ENCODE results near the gene LGALS14.
"Not testable (repeated sequence)": the region's sequence is repeated elsewhere in the genome, so short reads cannot be mapped to it uniquely, and the experiment has no call there.

The LGALS14 gene

DNA sequence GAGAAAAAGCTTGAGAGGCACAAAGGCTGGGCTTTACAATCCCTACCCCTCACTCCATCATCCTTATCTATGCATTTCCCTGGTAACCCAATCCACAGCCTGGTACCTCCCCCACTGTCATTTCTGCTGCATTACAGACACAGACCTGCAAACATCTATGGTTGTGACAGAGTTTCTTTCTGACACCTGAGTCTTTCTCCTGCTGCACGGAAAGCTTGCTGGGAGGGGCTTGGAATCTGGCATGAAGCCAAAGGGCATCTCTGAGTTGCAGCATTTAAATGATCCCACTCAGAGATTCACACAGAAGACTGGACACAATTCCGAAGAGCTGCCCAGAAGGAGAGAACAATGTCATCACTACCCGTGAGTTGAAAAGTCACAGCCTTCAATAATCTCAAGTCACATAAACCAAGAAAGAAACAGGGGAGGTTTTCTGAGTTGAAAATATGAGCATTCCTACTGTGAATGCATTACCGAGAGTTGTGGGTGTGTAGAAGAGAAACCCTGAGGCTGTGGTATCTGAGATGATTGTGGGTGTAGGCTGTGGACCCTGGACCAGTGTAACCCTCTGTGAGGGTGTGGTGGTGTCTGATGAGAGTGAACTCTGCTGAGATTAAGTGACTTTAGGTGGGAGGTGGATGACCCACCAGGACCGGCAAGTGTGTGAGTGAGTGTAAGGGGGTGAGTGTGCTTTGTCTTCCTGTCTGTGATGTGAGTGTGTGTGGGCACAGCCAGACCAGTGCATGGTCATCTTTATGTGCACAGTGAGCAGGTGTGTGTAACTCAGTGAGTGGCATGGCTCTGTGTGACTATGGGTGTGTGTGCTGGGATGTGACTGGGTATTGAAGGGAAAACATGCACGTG, at the start of gene LGALS14:
LGALS14 (plus strand) TSS at position 301 of the 864 bp plus-strand sequence; CDS start at position 349, 48 bp downstream.
- no peak for DNase-seq

DNA sequence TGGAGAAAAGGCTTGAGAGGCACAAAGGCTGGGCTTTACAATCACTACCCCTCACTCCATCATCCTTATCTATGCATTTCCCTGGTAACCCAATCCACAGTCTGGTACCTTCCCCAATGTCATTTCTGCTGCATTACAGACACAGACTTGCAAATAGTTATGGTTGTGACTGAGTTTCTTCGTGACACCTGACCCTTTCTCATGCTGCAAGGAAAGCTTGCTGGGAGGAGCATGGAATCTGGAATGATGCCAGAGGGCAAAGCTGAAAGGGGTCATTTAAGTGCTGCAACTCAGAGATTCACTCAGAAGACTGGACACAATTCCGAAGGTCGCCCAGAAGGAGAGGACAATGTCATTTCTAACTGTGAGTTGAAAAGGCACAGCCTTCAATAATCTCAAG, 48.7 kb upstream of the LGALS14 start, which contains the start of gene LGALS16:
LGALS16 (plus strand) TSS at position 301 of the 400 bp plus-strand sequence; CDS start at position 350, 49 bp downstream.
- DNase-seq: no peak

DNA sequence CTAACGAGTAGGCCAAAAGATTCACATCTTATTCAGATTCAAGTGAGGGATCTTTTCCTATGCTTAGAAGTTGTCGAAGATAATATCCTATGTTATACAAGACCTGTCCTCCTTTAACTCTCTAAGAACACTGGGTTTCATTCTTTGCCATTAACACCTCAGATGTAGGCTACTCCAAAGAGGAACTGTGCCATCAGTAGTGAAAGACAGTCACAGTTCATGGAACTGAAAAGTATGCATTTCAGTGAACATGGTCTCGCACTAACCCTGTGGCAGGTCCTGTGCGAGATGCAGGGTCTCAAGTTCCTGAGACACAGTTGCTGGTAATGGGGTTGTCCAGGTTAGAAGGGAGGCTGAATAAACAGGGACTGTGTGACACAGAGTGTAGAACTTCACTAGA, 44.5 kb upstream of the LGALS14 start:
- DNase-seq: no peak

- DNase-seq: no peak
Measured at GRCh38 chr19:39660661-39661060, 43.6 kb upstream of the LGALS14 start.

DNA sequence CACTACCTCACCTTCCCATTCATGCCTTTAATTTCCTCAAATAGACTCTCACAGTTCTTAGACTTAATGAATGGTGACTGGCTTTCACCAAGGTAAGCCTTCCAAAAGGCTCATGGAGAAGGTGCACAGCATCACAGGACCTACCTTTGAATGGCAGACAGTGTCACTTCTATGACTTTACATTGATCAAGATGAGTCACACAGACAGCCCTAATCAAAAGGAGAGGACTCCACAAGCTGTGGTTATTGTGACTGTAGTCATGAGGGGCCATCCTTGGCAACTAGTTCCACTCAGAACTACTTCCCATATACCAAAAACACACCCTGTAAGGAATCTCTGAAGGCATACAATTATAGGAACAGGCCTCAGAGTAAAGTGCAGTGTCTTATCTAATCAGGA, 42.7 kb upstream of the LGALS14 start:
- DNase-seq: no peak

DNA sequence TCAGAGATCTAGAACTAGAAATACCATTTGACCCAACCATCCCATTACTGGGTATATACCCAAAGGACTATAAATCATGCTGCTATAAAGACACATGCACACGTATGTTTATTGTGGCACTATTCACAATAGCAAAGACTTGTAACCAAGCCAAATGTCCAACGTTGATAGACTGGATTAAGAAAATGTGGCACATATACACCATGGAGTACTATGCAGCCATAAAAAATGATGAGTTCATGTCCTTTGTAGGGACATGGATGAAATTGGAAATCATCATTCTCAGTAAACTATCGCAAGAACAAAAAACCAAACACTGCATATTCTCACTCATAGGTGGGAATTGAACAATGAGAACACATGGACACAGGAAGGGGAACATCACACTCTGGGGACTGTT, 34.4 kb upstream of the LGALS14 start:
- not testable (repeated sequence) for DNase-seq

- DNase-seq: no peak
Measured at GRCh38 chr19:39670998-39671397, 33.3 kb upstream of the LGALS14 start.

GRCh38 chr19:39671739-39672363, 32.4 kb upstream of the LGALS14 start:
- no peak for DNase-seq

- DNase-seq: no peak
Measured at GRCh38 chr19:39672473-39672872, 31.8 kb upstream of the LGALS14 start.

DNA sequence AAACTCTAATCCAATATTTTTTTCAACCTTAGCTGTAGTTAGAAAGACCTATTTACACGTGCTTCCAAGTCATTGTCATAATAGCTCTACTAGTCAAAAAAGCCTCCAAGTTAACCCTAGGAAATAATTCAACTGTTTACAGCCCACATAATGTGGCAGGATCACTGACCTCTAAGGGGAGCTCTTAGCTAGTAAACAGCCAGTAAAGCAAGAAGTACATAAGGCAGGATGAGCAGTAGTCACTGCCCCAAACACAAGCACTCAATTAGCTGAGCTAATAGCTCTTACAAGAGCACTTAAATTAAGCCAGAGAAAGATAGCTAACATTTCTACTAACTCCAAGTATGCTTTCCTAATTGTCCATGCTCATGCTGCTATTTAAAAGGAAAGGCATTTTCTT, 30.4 kb upstream of the LGALS14 start:
- DNase-seq: not testable (repeated sequence)

DNA sequence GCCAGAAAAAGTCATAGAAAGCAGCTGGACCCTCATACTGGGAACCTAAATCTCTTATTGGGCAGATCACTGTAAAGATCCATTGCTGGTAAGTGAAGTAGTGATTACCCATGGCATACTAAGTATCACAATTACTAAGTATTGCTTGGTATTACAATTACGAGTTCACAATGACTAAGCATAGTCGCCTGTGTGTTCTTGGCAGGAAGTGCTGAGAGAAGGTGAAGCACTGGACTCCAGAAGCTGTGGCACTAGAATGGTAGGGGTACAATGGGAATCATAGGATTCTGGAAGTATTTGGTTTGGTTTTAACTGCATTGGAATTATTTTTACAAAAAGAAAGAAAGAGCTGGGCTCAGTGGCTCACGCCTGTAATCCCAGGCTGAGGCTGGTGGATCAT, 28.3 kb upstream of the LGALS14 start:
- DNase-seq: no peak

DNA sequence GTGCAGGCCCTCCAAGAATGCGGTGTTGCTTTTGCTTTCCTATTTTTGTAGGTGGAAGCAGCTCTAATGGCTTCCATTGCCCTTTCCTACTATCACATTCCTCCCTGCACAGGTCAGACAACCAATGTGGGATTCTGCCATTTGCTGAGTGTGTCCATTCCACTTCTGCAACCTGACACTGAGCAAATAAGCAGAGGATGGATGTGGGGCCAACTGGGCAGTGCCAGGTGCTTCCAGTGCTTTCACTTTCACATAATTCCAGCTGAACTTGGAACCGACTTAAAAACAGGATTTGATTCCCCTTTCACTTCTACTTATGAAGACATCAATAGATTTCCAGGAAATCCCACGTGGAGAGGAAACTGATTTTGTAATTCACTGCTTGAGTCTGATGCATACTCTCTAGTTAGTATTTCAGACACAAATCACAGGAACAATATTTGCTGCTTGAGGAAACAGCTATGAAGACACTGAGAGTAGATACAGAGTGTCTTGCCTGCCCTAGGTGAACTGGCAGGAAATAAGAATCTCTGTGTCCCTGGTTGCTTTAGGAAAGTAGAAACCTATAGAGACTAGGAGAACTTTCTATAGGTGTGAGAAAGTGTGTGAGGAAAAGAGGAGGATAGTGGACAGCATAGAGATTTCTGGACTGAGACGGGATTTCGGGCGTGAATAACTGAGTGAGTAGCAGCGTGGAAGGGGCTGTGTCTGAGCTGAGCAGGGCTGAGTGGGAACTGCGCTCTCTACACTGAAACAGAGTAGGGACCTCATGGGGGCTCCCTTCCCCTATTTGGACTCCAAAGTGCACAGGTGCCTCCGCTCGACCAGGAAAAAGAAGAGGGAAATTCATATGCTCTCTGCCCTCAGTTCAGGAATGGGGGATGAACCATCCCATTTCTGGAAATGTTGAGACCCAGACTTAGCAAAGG, 26.1 kb upstream of the LGALS14 start:
- DNase-seq: no peak

- DNase-seq: no peak
Measured at GRCh38 chr19:39679056-39679790, 25.1 kb upstream of the LGALS14 start.

DNA sequence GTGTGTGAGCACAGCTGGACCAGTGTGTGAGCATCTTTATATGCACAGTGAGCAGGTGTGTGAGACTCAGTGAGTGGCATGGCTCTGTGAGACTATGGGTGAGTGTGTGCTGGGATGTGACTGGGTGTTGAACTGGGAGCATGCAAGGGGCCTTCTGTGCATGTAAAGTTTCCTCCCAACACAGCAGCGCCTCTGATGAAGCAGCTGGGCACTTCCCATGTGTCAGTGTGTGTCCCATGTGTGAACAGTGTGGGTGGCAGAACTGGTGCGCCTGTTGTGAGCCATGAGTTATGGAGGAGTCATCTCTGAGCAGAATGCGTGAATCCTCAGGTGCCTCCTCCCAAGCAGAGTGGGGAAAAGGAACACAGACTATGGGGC, 24.5 kb upstream of the LGALS14 start:
- no peak for DNase-seq

DNA sequence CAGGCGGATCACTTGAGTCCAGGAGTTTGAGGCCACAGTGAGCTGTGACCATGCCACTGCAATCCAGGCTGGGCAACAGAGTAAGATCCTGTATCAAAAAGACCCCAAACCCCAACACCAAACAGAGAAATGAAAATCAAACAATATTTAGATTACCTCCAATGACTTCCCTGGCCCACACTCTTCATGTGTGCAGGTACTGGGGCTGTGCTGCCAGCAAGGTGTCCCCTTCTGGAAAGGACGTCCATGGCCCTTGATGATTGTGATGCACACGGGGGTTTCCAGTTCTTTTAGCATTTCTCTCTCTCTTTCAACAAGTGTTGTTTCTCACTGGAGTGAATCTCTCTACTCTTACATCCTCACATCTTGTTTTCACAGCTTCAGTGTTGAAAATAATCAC, 23.7 kb upstream of the LGALS14 start:
- DNase-seq: no peak

DNA sequence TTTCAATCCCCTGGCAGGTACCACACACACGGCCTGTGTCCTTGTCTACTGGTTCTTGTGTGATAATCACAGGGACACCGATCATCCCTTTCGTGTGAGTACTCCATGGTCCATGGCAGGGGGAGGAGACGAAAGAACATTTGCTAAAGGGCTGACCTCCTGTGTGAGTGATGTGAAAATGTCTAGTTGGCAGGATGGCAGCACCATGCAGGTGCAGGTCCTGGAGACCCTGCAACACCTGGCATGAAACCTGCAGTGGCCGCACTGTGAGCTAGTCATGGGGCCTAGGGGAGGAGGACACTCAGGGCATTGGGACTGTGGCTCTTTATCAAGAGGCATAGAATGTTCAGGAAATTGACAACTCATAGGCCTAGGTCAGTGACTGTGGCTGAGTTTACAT, 22.9 kb upstream of the LGALS14 start:
- no peak for DNase-seq

GRCh38 chr19:39684267-39684666, 20.0 kb upstream of the LGALS14 start:
- no peak for DNase-seq

- no peak for DNase-seq
Measured at GRCh38 chr19:39686739-39687138, 17.5 kb upstream of the LGALS14 start.

- DNase-seq: not testable (repeated sequence)
Measured at GRCh38 chr19:39688637-39689036, 15.6 kb upstream of the LGALS14 start.

DNA sequence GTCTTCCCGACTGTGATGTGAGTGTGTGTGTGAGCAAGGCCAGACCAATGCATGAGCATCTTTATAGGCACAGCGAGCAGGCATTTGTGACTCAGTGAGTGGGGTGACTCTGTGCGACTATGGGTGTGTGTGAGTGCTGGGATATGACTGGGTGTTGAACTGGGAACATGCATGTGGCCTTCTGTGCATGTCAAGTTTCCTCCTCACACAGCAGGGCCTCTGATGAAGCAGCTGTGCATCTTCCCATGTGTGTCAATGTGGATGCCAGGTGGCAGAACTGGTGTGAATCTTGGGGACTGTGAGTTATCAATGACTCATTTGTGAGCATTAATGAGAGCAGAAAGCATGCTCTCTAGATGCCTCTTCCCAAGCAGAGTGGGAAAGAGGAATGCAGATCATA, 12.1 kb upstream of the LGALS14 start:
- no peak for DNase-seq

DNA sequence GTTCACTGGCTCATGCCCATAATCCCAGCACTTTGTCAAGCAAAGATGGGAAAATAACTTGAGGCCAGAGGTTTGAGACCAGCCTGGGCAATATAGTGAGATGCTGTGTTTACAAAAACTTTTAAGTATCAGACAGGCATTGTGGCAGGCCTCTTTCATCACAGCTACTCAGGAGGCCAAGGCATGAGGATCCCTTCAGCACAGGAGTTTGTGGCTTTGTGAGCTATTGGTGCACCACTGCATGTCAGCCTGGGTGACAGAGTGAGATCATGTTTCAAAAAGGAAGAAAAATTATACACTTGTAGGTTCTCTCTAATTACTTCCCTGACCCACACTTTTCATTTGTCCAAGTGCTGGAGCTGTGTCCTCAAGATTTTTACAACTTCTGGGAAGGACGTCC, 11.5 kb upstream of the LGALS14 start:
- DNase-seq: no peak

DNA sequence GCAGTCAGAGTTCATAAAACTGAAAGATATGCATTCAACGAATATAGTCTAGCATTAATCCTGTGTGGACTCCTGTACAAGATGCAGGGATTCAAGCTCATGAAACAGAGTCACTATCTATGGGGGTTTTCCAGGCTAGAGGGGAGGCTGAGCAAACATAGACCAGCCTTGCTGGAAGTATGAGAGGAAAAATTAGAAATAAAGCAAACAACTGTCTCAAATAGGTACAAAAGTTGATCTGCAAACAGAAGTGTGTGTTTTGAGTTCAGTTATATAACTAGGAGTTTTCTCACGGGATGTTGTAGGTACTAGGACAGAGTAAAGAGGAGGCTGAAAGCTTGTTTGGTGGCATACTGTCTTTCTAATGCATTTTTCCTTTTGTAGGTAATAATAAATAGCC, 8.5 kb upstream of the LGALS14 start:
- no peak for DNase-seq

Measured in cerebellar nuclear complex (tissue), 1 donor.